ENCODE data around the gene KIF26B. TPM values are rescaled to one million over a fixed set of nuclear protein-coding genes. Genes with fewer than 3 reads are reported as not detected.

KIF26B gene
- total and polyA plus RNA-seq, 10 of the 15 experiments (the other 5 are each of a cell fraction or from before 2014, with no cell fraction given), result 0.35 to 11.6 (median 2.2) TPM

DNA sequence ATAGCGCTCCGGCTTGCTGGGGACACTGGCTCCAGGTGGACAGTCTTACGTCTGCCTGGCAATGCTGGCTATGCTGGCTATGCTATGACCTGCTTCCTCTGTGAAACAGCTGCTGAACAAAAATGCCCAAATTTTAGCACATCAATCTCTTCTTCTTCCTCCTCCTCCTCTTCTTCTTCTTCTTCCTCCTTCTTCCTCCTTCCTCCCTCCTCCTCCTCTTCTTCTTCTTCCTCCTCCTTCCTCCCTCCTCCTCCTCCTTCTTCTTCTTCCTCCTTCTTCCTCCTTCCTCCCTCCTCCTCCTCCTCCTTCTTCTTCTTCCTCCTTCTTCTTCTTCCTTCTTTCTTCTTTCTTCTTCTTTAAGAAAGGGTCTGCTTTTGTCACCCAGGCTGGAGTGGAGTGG is 401.3 kb downstream of the KIF26B start:
- SMC1A ChIA-PET (ENCODE audit: uncharacterized antibody, unreplicated experiment), result interaction anchor here (0.9 kb wide), 1 partner anchor 97 kb away, joined by 3 read pairs; no protein-coding TSS in a partner anchor
- H3K4me3 ChIP-seq, result no peak overlapping the region
- no peaks in the 10 kb centered on the region for H3K9me3 ChIP-seq (replicated peaks; ENCODE audit: control insufficient read depth, insufficient read depth, low read length)
- no peaks in the 10 kb centered on the region for H3K79me2 ChIP-seq (ENCODE audit: control insufficient read depth, insufficient read depth, low read length)
- 41% methylated on average over 3 of the region's 3 CpGs for WGBS (ENCODE audit: insufficient coverage, insufficient replicate concordance, low lambda C conversion rate, missing lambda C conversion rate)
- H3K4me2 ChIP-seq (ENCODE audit: control insufficient read depth, insufficient read depth), result no peak overlapping the region
- no peaks in the 10 kb centered on the region for H4K20me1 ChIP-seq (ENCODE audit: control insufficient read depth, insufficient read depth)
- H2AFZ ChIP-seq (ENCODE audit: control insufficient read depth, low read depth, low read length), result no peak overlapping the region
- POLR2A ChIA-PET, result no interaction called here
- no peaks in the 10 kb centered on the region; a peak in 1 of 4 replicates for H3K27me3 ChIP-seq (replicated peaks in 1 of 2; ENCODE audit: control insufficient read depth in 2 of 2, insufficient read depth in 2 of 2, low read length in 1 of 2)
- RAD21 ChIA-PET (ENCODE audit: unreplicated experiment), result no interaction called here
- in situ Hi-C loops (cut with MboI) (no loop called here), intact Hi-C loops (cut with micrococcal nuclease; ENCODE audit: unreplicated experiment) (no loop called here)
- H3K36me3 ChIP-seq (ENCODE audit: control insufficient read depth in 2 of 2, insufficient read depth in 2 of 2, low read length in 1 of 2), result no peaks in the 10 kb centered on the region
- DNase-seq (ENCODE audit: low read depth, low spot score), result no peak
- H3K9ac ChIP-seq (ENCODE audit: control insufficient read depth, insufficient read depth, low read length), result no peak overlapping the region
- TF ChIP-seq SUPT20H (IDR thresholded peaks at IDR 0.05; ENCODE audit: borderline replicate concordance, control insufficient read depth, low read depth, low read length), result no peak
- TF ChIP-seq MTA3 (IDR thresholded peaks at IDR 0.05; ENCODE audit: borderline replicate concordance, low read length), result no peak
- TF ChIP-seq TCF3 (IDR thresholded peaks at IDR 0.05; ENCODE audit: borderline replicate concordance, insufficient read depth, low read depth, low read length), result no peak
- no peak for TF ChIP-seq NR2C1 (IDR thresholded peaks at IDR 0.05)
- TF ChIP-seq POLR2A (IDR thresholded peaks at IDR 0.05; ENCODE audit: low read depth, low read length), result no peak
- no peak for TF ChIP-seq CHD2 (IDR thresholded peaks at IDR 0.05; ENCODE audit: borderline replicate concordance, low read depth, low read length)
- no peak for TF ChIP-seq ETV6 (conservative IDR thresholded peaks at IDR 0.05 in 1 of 2, IDR thresholded peaks at IDR 0.05 in 1 of 2; ENCODE audit: borderline replicate concordance in 1 of 2, low read depth in 1 of 2)
- TF ChIP-seq SUZ12 (IDR thresholded peaks at IDR 0.05; ENCODE audit: unreplicated experiment), result no peak
- TF ChIP-seq HDAC2 (IDR thresholded peaks at IDR 0.05), result no peak
- H3K4me1 ChIP-seq (ENCODE audit: control insufficient read depth, insufficient read depth, low read length), result no peaks in the 10 kb centered on the region
- BruUV-seq (replicated peaks), result no TSS peak
- no peak for ATAC-seq
- FAIRE-seq, result no peak
- CTCF ChIA-PET, result no interaction called here
- H3K27ac ChIP-seq (ENCODE audit: control insufficient read depth, insufficient read depth), result no peak overlapping the region

DNA sequence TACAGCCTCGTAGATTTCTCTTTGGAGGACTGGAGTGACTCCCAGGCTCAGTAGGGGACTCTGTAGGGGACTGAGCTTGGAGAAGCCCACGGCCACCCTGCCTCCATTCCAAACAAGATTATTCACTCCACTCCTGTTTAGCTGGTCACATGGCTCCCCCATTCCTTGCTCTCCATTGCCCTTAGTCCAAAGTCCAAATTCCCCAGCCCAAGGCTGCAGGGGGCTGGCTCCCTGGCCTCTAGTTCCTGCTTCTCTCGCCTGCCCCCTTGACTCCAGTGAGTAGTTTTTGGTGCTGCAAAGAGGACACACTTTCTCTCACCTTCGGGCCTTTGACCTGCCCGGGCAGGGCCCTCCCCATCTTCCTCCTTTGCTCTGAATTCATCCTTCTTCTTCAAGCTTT is 403.3 kb downstream of the KIF26B start:
- BruUV-seq (replicated peaks), result no TSS peak
- TF ChIP-seq PAX8 (IDR thresholded peaks at IDR 0.05) (no peak), REST (IDR thresholded peaks at IDR 0.05; ENCODE audit: low read depth, low read length) (no peak), EED (IDR thresholded peaks at IDR 0.05; ENCODE audit: low read depth) (no peak), PKNOX1 (IDR thresholded peaks at IDR 0.05) (no peak), NBN (IDR thresholded peaks at IDR 0.05) (no peak), SUZ12 (IDR thresholded peaks at IDR 0.05; ENCODE audit: unreplicated experiment) (no peak), TAF1 (IDR thresholded peaks at IDR 0.05; ENCODE audit: borderline replicate concordance, low read depth, low read length) (no peak), CEBPB (IDR thresholded peaks at IDR 0.05; ENCODE audit: borderline replicate concordance in 1 of 2, low read depth in 2 of 2, low read length in 2 of 2) (no peak)

More for the DNA sequence above, 403.3 kb downstream of the KIF26B start:
- no peak overlapping the region for H3K27ac ChIP-seq (ENCODE audit: control insufficient read depth, insufficient read depth)
- H3K4me3 ChIP-seq, result no peak overlapping the region
- H3K4me2 ChIP-seq (ENCODE audit: control insufficient read depth, insufficient read depth), result no peak overlapping the region
- SMC1A ChIA-PET (ENCODE audit: uncharacterized antibody, unreplicated experiment), result no interaction called here
- intact Hi-C loops (cut with micrococcal nuclease; ENCODE audit: unreplicated experiment) (no loop called here), in situ Hi-C loops (cut with MboI) (no loop called here)
- no peak for ATAC-seq
- no peaks in the 10 kb centered on the region for H3K36me3 ChIP-seq (ENCODE audit: control insufficient read depth in 2 of 2, insufficient read depth in 2 of 2, low read length in 1 of 2)
- CTCF ChIA-PET, result no interaction called here
- H2AFZ ChIP-seq (ENCODE audit: control insufficient read depth, low read depth, low read length), result no peak overlapping the region
- POLR2A ChIA-PET, result no interaction called here
- no peaks in the 10 kb centered on the region for H4K20me1 ChIP-seq (ENCODE audit: control insufficient read depth, insufficient read depth)
- DNase-seq (ENCODE audit: low read depth, low spot score), result no peak
- H3K27me3 ChIP-seq (replicated peaks in 1 of 2; ENCODE audit: control insufficient read depth in 2 of 2, insufficient read depth in 2 of 2, low read length in 1 of 2), result no peaks in the 10 kb centered on the region; a peak in 1 of 4 replicates
- FAIRE-seq, result no peak
- no peak overlapping the region for H3K9ac ChIP-seq (ENCODE audit: control insufficient read depth, insufficient read depth, low read length)
- no peaks in the 10 kb centered on the region for H3K9me3 ChIP-seq (replicated peaks; ENCODE audit: control insufficient read depth, insufficient read depth, low read length)
- H3K4me1 ChIP-seq (ENCODE audit: control insufficient read depth, insufficient read depth, low read length), result no peaks in the 10 kb centered on the region
- no peaks in the 10 kb centered on the region for H3K79me2 ChIP-seq (ENCODE audit: control insufficient read depth, insufficient read depth, low read length)
- 43% methylated on average over 5 of the region's 5 CpGs for WGBS (ENCODE audit: insufficient coverage, insufficient replicate concordance, low lambda C conversion rate, missing lambda C conversion rate)
- RAD21 ChIA-PET (ENCODE audit: unreplicated experiment), result no interaction called here
